SK-N-SH (cell line): ENCODE results near the gene FAM83F. TPM values are rescaled to one million over a fixed set of nuclear protein-coding genes. Genes with fewer than 3 reads are reported as not detected.

Experiments
- CTCF ChIA-PET: fragments of 300-600, 350-600 bp; formaldehyde crosslinking; extraction: SDS; loops from one replicate; lab custom pipeline; 2021; lab: Yijun Ruan, JAX
- POLR2A ChIA-PET: fragments of 350-600 bp; sonication (Branson Sonifier 250); formaldehyde crosslinking; extraction: SDS; loops from one replicate; lab custom pipeline; 2020; ENCODE audit warnings: antibody characterized with exemption, inconsistent platforms; lab: Yijun Ruan, JAX
- DNase-seq: peaks from one replicate; pipeline ENCODE4 v3.0.0; 2012
- H2AFZ ChIP-seq: fragments of 200-600 bp; sonication (generic); 2 replicates; pipeline ENCODE4 v1.8.1; 2016; ENCODE audit warnings: antibody characterized with exemption, mild to moderate bottlenecking, low read depth
- H3F3A ChIP-seq: fragments of 200-600 bp; sonication (generic); replicated peaks from 2 replicates; pipeline ENCODE3; 2016; ENCODE audit warnings: antibody characterized with exemption, mild to moderate bottlenecking; ENCODE audit not compliant: insufficient read depth
- H3K27ac ChIP-seq, 2 experiments: fragments of 200-500 bp in 1 of 2; fragments of 200-600 bp in 1 of 2; sonication (Bioruptor generic) in 1 of 2; sonication (generic), shearing (Covaris generic) in 1 of 2; 2 replicates each; pipeline versions ENCODE4 v1.5.1 to v1.6.1; 2014 to 2016; ENCODE audit warnings: low read depth in 2 of 2, inconsistent platforms in 1 of 2, low read length in 1 of 2, mild to moderate bottlenecking in 1 of 2, mixed read lengths in 1 of 2
- H3K27me3 ChIP-seq: fragments of 200-600 bp; sonication (generic), shearing (Covaris generic); 2 replicates; pipeline ENCODE4 v1.6.1; 2016; ENCODE audit warnings: mixed run types; ENCODE audit not compliant: insufficient read depth
- H3K36me3 ChIP-seq, 2 experiments: fragments of 200-500 bp in 1 of 2; fragments of 200-600 bp in 1 of 2; sonication (Bioruptor generic) in 1 of 2; sonication (generic) in 1 of 2; replicated peaks in 1 of 2; 2 replicates each; pipeline versions ENCODE3 to v1.5.1; 2014 to 2016; ENCODE audit warnings: low read length in 1 of 2, mild to moderate bottlenecking in 1 of 2; ENCODE audit not compliant: insufficient read depth in 2 of 2, control insufficient read depth in 1 of 2
- H3K4me1 ChIP-seq, 2 experiments: fragments of 200-500 bp in 1 of 2; fragments of 200-600 bp in 1 of 2; sonication (Bioruptor generic) in 1 of 2; sonication (generic), shearing (Covaris generic) in 1 of 2; 2 replicates each; pipeline versions ENCODE4 v1.5.1 to v1.6.1; 2014 to 2016; ENCODE audit warnings: low read depth in 1 of 2, low read length in 1 of 2, mixed run types in 1 of 2; ENCODE audit not compliant: insufficient read depth in 2 of 2, control insufficient read depth in 1 of 2
- H3K4me2 ChIP-seq: fragments of 200-600 bp; sonication (generic), shearing (Covaris generic); 2 replicates; pipeline ENCODE4 v1.6.1; 2017; ENCODE audit warnings: mixed run types
- H3K4me3 ChIP-seq, 2 experiments: fragments of 200-500 bp in 1 of 2; fragments of 200-600 bp in 1 of 2; sonication (Bioruptor generic) in 1 of 2; sonication (generic), shearing (Covaris generic) in 1 of 2; 2 replicates each; pipeline versions ENCODE4 v1.5.1 to v1.8.1; 2014 to 2016; ENCODE audit warnings: low read depth in 2 of 2, inconsistent platforms in 1 of 2, low read length in 1 of 2, mild to moderate bottlenecking in 1 of 2, mixed read lengths in 1 of 2, moderate library complexity in 1 of 2
- H3K79me2 ChIP-seq: fragments of 200-600 bp; sonication (generic); 2 replicates; pipeline ENCODE4 v1.8.1; 2017; ENCODE audit warnings: mild to moderate bottlenecking; ENCODE audit not compliant: insufficient read depth
- H3K9ac ChIP-seq: fragments of 200-600 bp; sonication (generic); 2 replicates; pipeline ENCODE4 v1.6.1; 2017; ENCODE audit warnings: mixed run types
- H3K9me2 ChIP-seq: fragments of 200-600 bp; sonication (generic); 2 replicates; pipeline ENCODE4 v1.6.1; 2017; ENCODE audit warnings: mixed run types
- H3K9me3 ChIP-seq: fragments of 200-600 bp; sonication (generic); 2 replicates; pipeline ENCODE4 v1.6.1; 2017; ENCODE audit warnings: mixed run types, mild to moderate bottlenecking, moderate library complexity
- H4K20me1 ChIP-seq: fragments of 200-600 bp; sonication (generic); 2 replicates; pipeline ENCODE4 v1.6.1; 2017; ENCODE audit warnings: mild to moderate bottlenecking, mixed run types; ENCODE audit not compliant: insufficient read depth
- EP300 ChIP-seq, 2 experiments: IDR thresholded peaks; 2 replicates each; pipeline versions ENCODE4 v1.4.0 to v1.6.1; 2012; ENCODE audit warnings: borderline replicate concordance in 1 of 2, low read depth in 1 of 2, low read length in 1 of 2
- FOXM1 ChIP-seq: IDR thresholded peaks from 2 replicates; pipeline ENCODE4 v1.4.0; 2012; ENCODE audit warnings: low read depth, mild to moderate bottlenecking
- MEF2A ChIP-seq: IDR thresholded peaks from 2 replicates; pipeline ENCODE4 v1.4.0; 2012; ENCODE audit warnings: low read depth, borderline replicate concordance
- NFIC ChIP-seq: IDR thresholded peaks from 2 replicates; pipeline ENCODE4 v1.4.0; 2012; ENCODE audit warnings: borderline replicate concordance
- POLR2AphosphoS5 ChIP-seq: IDR thresholded peaks from 2 replicates; pipeline ENCODE4 v1.6.1; 2012; ENCODE audit warnings: low read depth, low read length
- RCOR1 ChIP-seq: fragments of 150-350 bp; IDR thresholded peaks from 2 replicates; pipeline ENCODE4 v1.6.1; 2017; ENCODE audit warnings: antibody characterized with exemption, low read length
- RXRA ChIP-seq: IDR thresholded peaks from 2 replicates; pipeline ENCODE4 v1.4.0; 2012; ENCODE audit warnings: low read depth, mild to moderate bottlenecking, borderline replicate concordance
- SIN3A ChIP-seq: IDR thresholded peaks from 2 replicates; pipeline ENCODE4 v1.6.1; 2012; ENCODE audit warnings: low read depth, mild to moderate bottlenecking, low read length, moderate library complexity, borderline replicate concordance
- WGBS: methylation state at CpG from one replicate; pipeline ENCODE4 v1.1.6; 2017; ENCODE audit warnings: low lambda C conversion rate; 5-methylcytosine and 5-hydroxymethylcytosine counted together
- polyA plus RNA-seq, 3 experiments: library from polyadenylated mRNA; depleted of rRNA; stranded (reverse); fragments of >200 nt; gene quantifications; 2 replicates each; pipeline ENCODE4 v1.2.3, GENCODE V29; 2012
- TF ChIP-seq, protein P1 (sequence below): IDR thresholded peaks from 2 replicates; pipeline ENCODE4; 2012
- TF ChIP-seq, protein P2 (sequence below): IDR thresholded peaks from 2 replicates; pipeline ENCODE4 v1.4.0; 2012; ENCODE audit warnings: low read depth, borderline replicate concordance

FAM83F gene
- polyA plus RNA-seq, 1 of the 3 experiments (the other 2 are of a cell fraction): not detected

DNA sequence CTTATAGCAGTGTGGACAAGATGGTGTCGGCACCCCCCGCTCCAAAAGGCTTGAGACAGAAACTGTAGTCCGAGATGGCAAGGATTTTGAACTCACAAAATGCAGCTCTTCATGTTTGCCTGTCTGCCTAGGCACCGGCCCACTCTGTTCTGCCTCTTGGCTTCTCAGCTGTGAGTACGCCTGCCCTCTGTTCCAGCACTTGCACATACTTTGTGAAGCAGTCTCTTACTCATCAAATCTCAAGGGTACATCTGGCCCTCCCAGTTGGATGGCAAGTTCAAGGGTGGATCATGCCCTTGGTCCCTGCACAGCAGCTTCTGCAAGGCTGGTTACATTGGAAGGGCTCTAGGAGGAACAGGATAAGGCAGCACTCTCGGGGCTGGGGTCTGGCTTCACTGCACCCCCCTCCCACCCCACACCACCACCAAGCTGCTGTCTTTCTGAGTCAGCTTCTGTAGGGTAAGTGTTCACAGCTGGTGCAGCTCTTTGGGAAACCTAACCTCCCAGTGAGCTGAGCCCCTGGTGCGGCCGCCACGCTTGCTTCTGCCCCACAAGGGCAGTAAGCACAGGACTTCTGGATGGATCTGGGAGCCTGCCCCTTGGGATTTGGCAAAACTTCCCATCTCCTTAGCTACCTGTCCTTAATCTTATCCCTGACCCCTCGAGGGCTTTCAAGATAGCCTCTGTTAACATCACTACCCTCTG is 37.2 kb downstream of the FAM83F start:
- TF ChIP-seq FOXM1 (no peak), EP300 (IDR thresholded peaks at IDR 0.05; ENCODE audit: borderline replicate concordance in 1 of 2, low read depth in 1 of 2, low read length in 1 of 2) (no peak), MEF2A (no peak), NFIC (no peak), SIN3A (no peak)
- TF ChIP-seq, protein P1, sequence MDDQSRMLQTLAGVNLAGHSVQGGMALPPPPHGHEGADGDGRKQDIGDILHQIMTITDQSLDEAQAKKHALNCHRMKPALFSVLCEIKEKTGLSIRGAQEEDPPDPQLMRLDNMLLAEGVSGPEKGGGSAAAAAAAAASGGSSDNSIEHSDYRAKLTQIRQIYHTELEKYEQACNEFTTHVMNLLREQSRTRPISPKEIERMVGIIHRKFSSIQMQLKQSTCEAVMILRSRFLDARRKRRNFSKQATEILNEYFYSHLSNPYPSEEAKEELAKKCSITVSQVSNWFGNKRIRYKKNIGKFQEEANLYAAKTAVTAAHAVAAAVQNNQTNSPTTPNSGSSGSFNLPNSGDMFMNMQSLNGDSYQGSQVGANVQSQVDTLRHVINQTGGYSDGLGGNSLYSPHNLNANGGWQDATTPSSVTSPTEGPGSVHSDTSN: no peak
- CTCF ChIA-PET: interaction anchor here (1.1 to 3.2 kb wide), 2 partner anchors 489 to 497 kb away, joined by 5 to 17 read pairs; no protein-coding TSS in a partner anchor

DNA sequence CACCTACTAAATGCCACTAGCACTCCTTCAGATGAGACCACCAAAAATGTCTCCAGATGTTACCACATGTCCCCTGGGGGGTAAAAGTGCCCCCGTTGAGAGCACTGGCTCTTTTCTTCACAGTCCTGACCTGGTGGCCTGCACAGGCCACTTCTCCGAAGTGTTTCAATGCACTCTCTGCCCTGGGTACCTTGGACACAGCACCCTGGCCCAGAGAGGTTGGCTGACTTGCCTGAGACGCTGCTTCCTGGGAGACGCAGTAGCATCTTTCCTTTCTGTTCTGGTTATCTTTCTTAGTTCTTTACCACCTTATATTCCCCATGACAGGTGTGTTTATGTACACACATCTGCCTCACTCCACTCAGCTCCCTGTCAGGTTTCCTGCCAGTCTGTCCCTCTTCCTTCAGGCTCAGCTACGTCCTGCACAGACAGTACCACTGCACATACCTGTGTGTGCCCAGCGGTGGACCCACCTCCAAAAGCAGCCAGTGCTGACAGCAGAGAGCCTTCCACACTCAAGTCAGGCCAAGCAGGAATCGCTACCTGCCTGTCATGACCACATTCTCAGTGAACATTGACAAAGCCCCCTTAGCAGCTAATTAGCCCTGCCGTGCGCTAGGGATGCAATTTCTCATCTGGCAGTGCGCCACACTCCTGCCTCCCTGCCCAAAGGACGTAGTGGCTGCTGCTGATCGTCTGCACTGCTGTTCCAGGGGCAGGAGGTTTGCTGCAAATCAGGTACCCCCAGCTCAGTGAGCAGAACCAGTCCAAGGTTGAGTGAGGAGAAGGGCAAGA is 39.0 kb downstream of the FAM83F start:
- Histone ChIP-seq H2AFZ (no peak overlapping the region), H3K27me3 (no peaks in the 10 kb centered on the region), H3K4me1 (peaks cover 0 to under 1% of the 10 kb centered on the region in 2 experiments; a peak in 1 of 4 replicates), H3K9ac (no peak overlapping the region), H3K9me3 (no peaks in the 10 kb centered on the region), H3F3A (no peaks in the 10 kb centered on the region), H4K20me1 (no peaks in the 10 kb centered on the region), H3K4me2 (no peak overlapping the region), H3K36me3 (no peaks in the 10 kb centered on the region), H3K4me3 (no peak overlapping the region), H3K9me2 (no peaks in the 10 kb centered on the region), H3K79me2 (no peaks in the 10 kb centered on the region), H3K27ac (no peak overlapping the region)
- TF ChIP-seq RXRA (no peak), RCOR1 (no peak), SIN3A (no peak), POLR2AphosphoS5 (no peak)
- TF ChIP-seq, protein P2, sequence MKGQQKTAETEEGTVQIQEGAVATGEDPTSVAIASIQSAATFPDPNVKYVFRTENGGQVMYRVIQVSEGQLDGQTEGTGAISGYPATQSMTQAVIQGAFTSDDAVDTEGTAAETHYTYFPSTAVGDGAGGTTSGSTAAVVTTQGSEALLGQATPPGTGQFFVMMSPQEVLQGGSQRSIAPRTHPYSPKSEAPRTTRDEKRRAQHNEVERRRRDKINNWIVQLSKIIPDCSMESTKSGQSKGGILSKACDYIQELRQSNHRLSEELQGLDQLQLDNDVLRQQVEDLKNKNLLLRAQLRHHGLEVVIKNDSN: no peak
- WGBS: 78% methylated on average over 4 of the region's 12 CpGs
- ChIA-PET POLR2A (interaction anchor here (1.1 kb wide), 1 partner anchor 10 kb away, joined by 3 read pairs; no protein-coding TSS in a partner anchor), CTCF (interaction anchor here (1.1 to 6.2 kb wide), 5 partner anchors 9 to 499 kb away, joined by 3 to 62 read pairs (median 7); no protein-coding TSS in a partner anchor)
- no peak for DNase-seq

More for the DNA sequence above, 37.2 kb downstream of the FAM83F start:
- Histone ChIP-seq H3K9me2 (no peaks in the 10 kb centered on the region), H3K4me3 (no peak overlapping the region), H3K27ac (no peak overlapping the region), H4K20me1 (no peaks in the 10 kb centered on the region), H3K79me2 (no peaks in the 10 kb centered on the region), H3K36me3 (no peaks in the 10 kb centered on the region), H3K27me3 (no peaks in the 10 kb centered on the region), H3F3A (no peaks in the 10 kb centered on the region), H3K4me2 (no peak overlapping the region), H2AFZ (no peak overlapping the region), H3K9ac (no peak overlapping the region), H3K4me1 (peaks cover 0 to 11% of the 10 kb centered on the region in 2 experiments; a peak in 1 of 4 replicates), H3K9me3 (no peaks in the 10 kb centered on the region)
- WGBS: 38% methylated on average over 1 of the region's 10 CpGs
- DNase-seq: no peak
- POLR2A ChIA-PET: interaction anchor here (1.3 kb wide), 1 partner anchor 12 kb away, joined by 4 read pairs; no protein-coding TSS in a partner anchor
